Limb (tissue), 2 donors: Measurements from ENCODE around the gene ATP1A2.
"Not testable (repeated sequence)": the region's sequence is repeated elsewhere in the genome, so short reads cannot be mapped to it uniquely, and the experiment has no call there.

Source experiments
- DNase-seq, 2 donors: peaks; one replicate each; pipeline ENCODE4 v3.0.0-alpha.2; 2016; ENCODE audit errors: extremely low spot score in 2 of 2

The ATP1A2 gene

GRCh38 chr1:160123726-160124125, 8.2 kb downstream of the ATP1A2 start:
- no peak for DNase-seq

- DNase-seq, result no peak
Observed at GRCh38 chr1:160124705-160125478, 9.3 kb downstream of the ATP1A2 start.

- DNase-seq, result no peak
Observed at GRCh38 chr1:160125746-160126145, 10.2 kb downstream of the ATP1A2 start.

- not testable (repeated sequence) for DNase-seq
Observed at GRCh38 chr1:160126342-160126741, 10.8 kb downstream of the ATP1A2 start.

GRCh38 chr1:160127381-160127780, 11.8 kb downstream of the ATP1A2 start:
- DNase-seq, result no peak

- DNase-seq, result no peak
Observed at GRCh38 chr1:160127865-160128523, 12.4 kb downstream of the ATP1A2 start.

- DNase-seq, result no peak
Observed at GRCh38 chr1:160128636-160129035, 13.1 kb downstream of the ATP1A2 start.

- DNase-seq, result no peak
Observed at GRCh38 chr1:160129046-160129445, 13.5 kb downstream of the ATP1A2 start.

- no peak for DNase-seq
Observed at GRCh38 chr1:160129558-160129957, 14.0 kb downstream of the ATP1A2 start.

GRCh38 chr1:160129966-160130365, 14.4 kb downstream of the ATP1A2 start:
- no peak for DNase-seq

GRCh38 chr1:160130486-160130885, 14.9 kb downstream of the ATP1A2 start:
- no peak for DNase-seq

- no peak for DNase-seq
Observed at GRCh38 chr1:160130939-160131338, 15.4 kb downstream of the ATP1A2 start.

GRCh38 chr1:160131803-160132565, 16.4 kb downstream of the ATP1A2 start:
- no peak for DNase-seq

GRCh38 chr1:160133990-160134770, 18.6 kb downstream of the ATP1A2 start:
- DNase-seq, result no peak

GRCh38 chr1:160134791-160135572, 19.4 kb downstream of the ATP1A2 start:
- no peak for DNase-seq

- DNase-seq, result no peak
Observed at GRCh38 chr1:160136121-160136925, 20.8 kb downstream of the ATP1A2 start.

- DNase-seq, result no peak
Observed at GRCh38 chr1:160136926-160137200, 21.3 kb downstream of the ATP1A2 start.

- no peak for DNase-seq
Observed at GRCh38 chr1:160137216-160137862, 21.8 kb downstream of the ATP1A2 start.

- no peak for DNase-seq
Observed at GRCh38 chr1:160139840-160140239, 24.3 kb downstream of the ATP1A2 start.

- no peak for DNase-seq
Observed at GRCh38 chr1:160143695-160144094, 28.1 kb downstream of the ATP1A2 start.
